Kidney (tissue), 22 donors: Measurements from ENCODE around the gene PDE4C. TPM values are rescaled to one million over a fixed set of nuclear protein-coding genes. Genes with fewer than 3 reads are reported as not detected.

Experiments
- DNase-seq, 5 donors: peaks; one replicate each; pipeline ENCODE4 v3.0.0-alpha.2; 2013 to 2020
- FAIRE-seq: peaks from 2 replicates; lab custom pipeline; 2012; peaks lifted over from hg19 to GRCh38; lab: Jason Lieb, UNC
- H3K27ac ChIP-seq, 2 donors: one replicate each; pipeline ENCODE4 v1.7.0; 2013; ENCODE audit warnings: low read depth in 2 of 2, low read length in 2 of 2, inconsistent platforms in 1 of 2
- H3K27me3 ChIP-seq: one replicate; pipeline ENCODE4 v1.7.1; 2013; ENCODE audit warnings: low read length, inconsistent platforms; ENCODE audit not compliant: control insufficient read depth, insufficient read depth
- H3K36me3 ChIP-seq, 3 donors: one replicate each; pipeline versions ENCODE4 v1.7.0 to v1.7.1; 2013; ENCODE audit warnings: low read length in 3 of 3, control low read depth in 1 of 3, inconsistent platforms in 1 of 3; ENCODE audit not compliant: insufficient read depth in 3 of 3, control insufficient read depth in 2 of 3
- H3K4me1 ChIP-seq, 3 donors: one replicate each; pipeline versions ENCODE4 v1.7.0 to v1.7.1; 2013; ENCODE audit warnings: low read length in 3 of 3, inconsistent platforms in 1 of 3, low read depth in 1 of 3; ENCODE audit not compliant: control insufficient read depth in 2 of 3, insufficient read depth in 2 of 3
- H3K4me3 ChIP-seq, 3 donors: one replicate each; pipeline versions ENCODE4 v1.7.0 to v1.8.1; 2013; ENCODE audit warnings: low read length in 3 of 3, control low read depth in 1 of 3, inconsistent platforms in 1 of 3
- H3K9ac ChIP-seq, 3 donors: one replicate each; pipeline versions ENCODE4 v1.7.0 to v1.7.1; 2013; ENCODE audit warnings: low read length in 3 of 3, control low read depth in 1 of 3, inconsistent platforms in 1 of 3
- H3K9me3 ChIP-seq, 3 donors: one replicate each; pipeline versions ENCODE4 v1.7.0 to v1.7.1; 2013; ENCODE audit warnings: low read length in 3 of 3, control low read depth in 1 of 3, inconsistent platforms in 1 of 3; ENCODE audit not compliant: control insufficient read depth in 2 of 3, insufficient read depth in 1 of 3
- intact Hi-C: fragments of 100-400 bp; cut with DNase I; formaldehyde crosslinking; loops from one replicate; pipeline ENCODE4 v1.11.1; 2022
- long read RNA-seq, 10 donors: library from polyadenylated mRNA in 1 of 10; unstranded in 1 of 10; transcript quantifications; one replicate each; pipeline ENCODE4 v2.0.0 and lab custom pipeline, GENCODE V29; 2021 to 2026
- polyA plus RNA-seq: library from polyadenylated mRNA; stranded (reverse); fragments of 350-450 nt; fragmentation: Illumina TruSeq; extraction: RNeasy Lipid Tissue Mini Kit (QIAGEN cat#74804); gene quantifications from one replicate; pipeline ENCODE4 v1.2.3, GENCODE V29; 2014; ENCODE audit warnings: low read depth, low replicate concordance; ENCODE audit not compliant: insufficient read depth
- total RNA-seq: library from RNA; stranded (reverse); fragmentation: NEBNext Ultra II Directional; extraction: Animal tissue kit (Norgen Biotek cat#: 25700); gene quantifications from one replicate; pipeline ENCODE4 v1.2.1, GENCODE V29; 2021
- TF ChIP-seq, protein P1 (sequence below): IDR thresholded peaks from 3 replicates; pipeline ENCODE4 v1.5.1; 2012; ENCODE audit warnings: mild to moderate bottlenecking, moderate library complexity, borderline replicate concordance; ENCODE audit not compliant: insufficient read depth; ENCODE audit errors: extremely low read depth
- donor health status: control.
- donor health status: control.
- donor health status: control.
- donor health status: control.
- donor health status: control.
- donor health status: DM: yes; HTN: yes; CAD: no.
- donor health status: Normal renal cell carcinoma (clear cell type).

The PDE4C gene
- 2.0 TPM for total RNA-seq
- not detected for polyA plus RNA-seq
- long read RNA-seq, donor 1 = 0 reads
- long read RNA-seq, donor 2, partial matches to known transcripts = 0 of 1 reads
- long read RNA-seq, donor 2, other reads (novel, unspliced or antisense) = 0 of 1 reads
- long read RNA-seq, donor 3, partial matches to known transcripts = 0 of 1 reads
- long read RNA-seq, donor 3, other reads (novel, unspliced or antisense) = 0 of 1 reads
- long read RNA-seq, donor 4 = 0 reads
- long read RNA-seq, donor 5 = 0 reads
- long read RNA-seq, donor 6 = 0 reads
- long read RNA-seq, donor 7, partial matches to known transcripts = 0 of 3 reads
- long read RNA-seq, donor 7, other reads (novel, unspliced or antisense) = 2 of 3 reads
- long read RNA-seq, donor 8 = 0 reads
- long read RNA-seq, donor 9 = 0 reads
- long read RNA-seq, donor 10 = 0 reads

DNA sequence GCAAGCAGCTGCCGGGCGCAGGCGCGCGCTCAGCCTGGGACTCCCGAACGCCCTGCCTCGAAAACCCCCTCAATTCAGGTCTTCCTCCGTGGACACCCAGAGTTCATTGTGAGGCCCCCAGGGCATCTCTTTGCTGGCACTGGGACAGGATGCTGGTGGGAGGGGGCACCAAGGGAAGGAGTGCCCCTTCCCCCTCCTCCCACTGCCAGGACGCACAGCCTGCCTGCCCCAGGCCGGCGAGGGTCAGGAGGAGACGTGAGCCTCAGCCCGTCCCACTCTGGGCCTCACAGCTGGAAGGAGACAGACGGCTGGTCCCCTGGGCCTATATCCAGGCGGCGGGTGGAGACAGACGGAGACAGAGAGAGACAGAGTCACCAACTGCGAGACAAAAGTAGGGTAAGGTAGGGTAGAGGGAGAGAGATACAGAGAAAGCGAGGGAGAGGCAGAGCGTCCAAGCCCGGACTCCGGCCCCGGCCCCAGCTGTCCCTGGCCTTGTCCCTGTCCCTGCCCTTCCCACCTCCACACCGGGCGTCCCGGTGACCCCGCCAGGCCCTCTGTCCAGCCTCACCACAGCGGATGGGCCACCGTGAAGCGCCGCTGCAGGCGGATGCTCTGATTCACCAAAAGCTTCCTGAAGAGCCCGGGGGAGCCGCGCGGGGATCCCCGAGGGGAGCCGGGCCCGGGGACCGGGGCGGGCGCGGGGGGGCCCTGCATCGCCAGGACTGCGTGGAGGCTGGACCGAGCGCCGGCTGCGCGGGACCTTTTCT is at the start of gene PDE4C:
TSS of gene PDE4C (minus strand) at position 737 of the 767 bp plus-strand sequence. CDS start at position 714, 23 bp downstream.
- intact Hi-C loops = no loop called here
- DNase-seq (peak in 4 of 5 donors; percentile 29 to 86 (median 62)), FAIRE-seq (no peak)
- Histone ChIP-seq H3K27me3 (peaks cover 7% of the 10 kb centered on the region), H3K4me1 (peaks cover 0 to 19% (median 0%) of the 10 kb centered on the region in 3 donors), H3K9ac (peak within 1 kb of the TSS in 2 of 3 donors; percentile 19 to 34), H3K36me3 (no peaks in the 10 kb centered on the region), H3K27ac (peak within 1 kb of the TSS; percentile 71 to 73), H3K4me3 (no peak within 1 kb of the TSS), H3K9me3 (no peaks in the 10 kb centered on the region)
- TF ChIP-seq, protein P1, sequence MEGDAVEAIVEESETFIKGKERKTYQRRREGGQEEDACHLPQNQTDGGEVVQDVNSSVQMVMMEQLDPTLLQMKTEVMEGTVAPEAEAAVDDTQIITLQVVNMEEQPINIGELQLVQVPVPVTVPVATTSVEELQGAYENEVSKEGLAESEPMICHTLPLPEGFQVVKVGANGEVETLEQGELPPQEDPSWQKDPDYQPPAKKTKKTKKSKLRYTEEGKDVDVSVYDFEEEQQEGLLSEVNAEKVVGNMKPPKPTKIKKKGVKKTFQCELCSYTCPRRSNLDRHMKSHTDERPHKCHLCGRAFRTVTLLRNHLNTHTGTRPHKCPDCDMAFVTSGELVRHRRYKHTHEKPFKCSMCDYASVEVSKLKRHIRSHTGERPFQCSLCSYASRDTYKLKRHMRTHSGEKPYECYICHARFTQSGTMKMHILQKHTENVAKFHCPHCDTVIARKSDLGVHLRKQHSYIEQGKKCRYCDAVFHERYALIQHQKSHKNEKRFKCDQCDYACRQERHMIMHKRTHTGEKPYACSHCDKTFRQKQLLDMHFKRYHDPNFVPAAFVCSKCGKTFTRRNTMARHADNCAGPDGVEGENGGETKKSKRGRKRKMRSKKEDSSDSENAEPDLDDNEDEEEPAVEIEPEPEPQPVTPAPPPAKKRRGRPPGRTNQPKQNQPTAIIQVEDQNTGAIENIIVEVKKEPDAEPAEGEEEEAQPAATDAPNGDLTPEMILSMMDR = no peak

DNA sequence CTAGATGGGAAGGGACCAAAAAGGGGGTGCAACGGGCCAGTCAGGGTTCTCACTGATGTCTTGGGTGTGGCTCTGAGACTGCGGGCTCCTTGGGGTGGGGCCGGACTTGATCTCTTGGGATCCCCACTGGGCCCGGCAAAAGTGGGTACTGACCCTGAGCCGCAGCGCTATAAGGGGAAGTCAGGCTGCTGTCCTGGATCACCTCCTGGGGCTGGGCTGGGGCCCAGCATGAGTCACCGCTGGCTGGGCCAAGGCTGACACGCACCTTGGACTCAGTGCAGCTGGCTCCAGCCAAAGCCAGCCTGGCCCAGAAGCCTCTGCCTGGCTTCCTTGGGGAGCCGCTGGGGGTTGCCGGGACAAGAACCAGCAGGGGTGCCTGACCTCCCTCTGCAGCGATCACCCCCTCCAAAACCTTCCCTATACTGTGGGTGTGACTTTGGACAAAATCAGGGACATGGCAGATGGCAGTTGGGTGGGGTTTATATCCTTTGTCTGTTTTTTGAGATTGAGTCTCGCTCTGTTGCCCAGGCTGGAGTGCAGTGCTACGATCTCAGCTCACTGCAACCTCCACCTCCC is 48.6 kb upstream of the PDE4C start:
- DNase-seq (peak in 4 of 5 donors; percentile 57 to 95 (median 76)), FAIRE-seq (no peak)
- Histone ChIP-seq H3K27me3 (no peaks in the 10 kb centered on the region), H3K4me1 (peaks cover 0 to 32% (median 27%) of the 10 kb centered on the region in 3 donors), H3K9me3 (no peaks in the 10 kb centered on the region), H3K36me3 (peaks cover 6 to 15% (median 7%) of the 10 kb centered on the region in 3 donors), H3K4me3 (peak overlapping the region in 1 of 3 donors; percentile 25), H3K27ac (peak overlapping the region; percentile 83 to 87), H3K9ac (peak overlapping the region in 2 of 3 donors; percentile 6 to 15)
- TF ChIP-seq, protein P1 = no peak
- intact Hi-C loops = loop anchor here (10.0 kb wide), 1 partner anchor 130 kb away; no protein-coding TSS in a partner anchor

DNA sequence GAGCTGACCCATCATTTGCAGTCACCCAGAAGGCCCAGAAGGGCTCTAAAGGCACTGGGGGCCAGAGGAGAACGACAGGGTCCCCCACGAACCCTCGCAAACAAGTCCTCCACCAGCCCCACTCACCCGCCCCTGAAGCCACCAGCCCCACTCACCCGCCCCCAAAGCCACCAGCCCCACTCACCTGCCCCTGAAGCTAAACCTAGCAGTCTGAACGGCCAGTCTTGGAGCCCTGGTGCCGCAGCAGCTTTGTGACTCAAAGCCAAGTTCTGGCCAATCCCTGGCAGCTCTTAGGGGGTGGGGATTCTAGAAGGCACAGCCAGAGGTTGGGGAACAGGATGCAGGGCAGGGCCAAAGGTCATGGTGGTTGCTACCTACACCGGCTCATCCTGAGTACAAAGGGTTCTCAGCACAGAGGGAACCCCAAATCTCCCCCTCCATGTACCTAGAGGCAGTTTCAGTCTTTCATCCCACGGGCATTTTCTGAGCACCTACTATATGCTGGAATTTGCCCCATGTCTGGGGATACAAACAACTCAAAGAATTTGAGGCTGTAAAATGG is 48.1 kb upstream of the PDE4C start, which contains the start of gene IQCN:
TSS of gene IQCN (minus strand) at position 234 of the 562 bp plus-strand sequence. CDS start 4,974 bp downstream, outside the sequence.
- H3K27ac ChIP-seq = peak within 1 kb of the TSS; percentile 83 to 87
- peak within 1 kb of the TSS in 2 of 3 donors; percentile 6 to 15 for H3K9ac ChIP-seq
- peak in 2 of 5 donors; percentile 56 to 70 for DNase-seq
- H3K36me3 ChIP-seq = peaks cover 6 to 15% (median 8%) of the 10 kb centered on the region in 3 donors
- no peaks in the 10 kb centered on the region for H3K9me3 ChIP-seq
- peak within 1 kb of the TSS in 1 of 3 donors; percentile 25 for H3K4me3 ChIP-seq
- intact Hi-C loops = loop anchor here (10.0 kb wide), 1 partner anchor 131 kb away; no protein-coding TSS in a partner anchor
- no peak for FAIRE-seq
- TF ChIP-seq, protein P1 = no peak
- peaks cover 0 to 32% (median 27%) of the 10 kb centered on the region in 3 donors for H3K4me1 ChIP-seq
- H3K27me3 ChIP-seq = no peaks in the 10 kb centered on the region
